Vagina (tissue), 2 donors: ENCODE results near the gene LACC1.

ENCODE experiments used
- CTCF ChIP-seq, 3 experiments: fragments of 450-650 bp in 2 of 3; fragments of 200-600 bp in 1 of 3; sonication (generic) in 1 of 3; IDR thresholded peaks; one replicate each; pipeline ENCODE4 v1.5.1; 2017 to 2019; ENCODE audit warnings: antibody characterized with exemption in 3 of 3, mild to moderate bottlenecking in 2 of 3, moderate library complexity in 2 of 3
- POLR2A ChIP-seq, 2 donors: fragments of 450-650 bp; IDR thresholded peaks; one replicate each; pipeline ENCODE4 v1.6.1; 2017; ENCODE audit warnings: antibody characterized with exemption in 2 of 2, mild to moderate bottlenecking in 2 of 2, moderate library complexity in 2 of 2

DNA sequence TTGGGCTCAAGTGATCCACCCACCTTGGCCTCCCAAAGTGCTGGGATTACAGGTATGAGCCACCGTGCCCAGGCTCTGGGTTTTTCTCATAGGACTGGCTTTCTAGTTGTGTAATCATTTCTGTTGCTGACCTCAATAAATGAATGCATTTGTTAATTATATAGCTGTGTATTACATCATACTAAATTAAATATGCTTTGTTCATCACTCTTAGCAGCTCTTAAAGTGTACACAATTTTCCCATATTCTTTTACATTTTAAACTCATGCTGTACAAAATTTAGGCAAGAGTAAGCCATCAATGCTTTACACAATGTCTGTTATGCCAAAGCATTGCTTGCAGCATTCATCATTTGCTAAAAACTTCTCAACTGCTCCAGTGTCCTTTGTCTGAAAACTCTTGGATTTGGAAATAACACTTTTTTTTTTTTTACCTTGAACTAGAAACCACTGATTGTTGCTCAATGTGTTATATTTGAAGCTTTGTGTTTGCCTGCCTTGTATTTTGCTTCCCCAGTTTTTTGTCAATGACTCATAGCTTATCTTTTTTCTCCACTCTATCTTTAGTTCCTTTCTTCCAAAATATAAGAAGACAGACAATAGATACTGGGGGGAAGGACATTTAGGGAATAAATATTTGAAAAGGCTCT is 31.6 kb upstream of the LACC1 start:
- TF ChIP-seq CTCF (IDR thresholded peaks at IDR 0.05) = no peak
- no peak for TF ChIP-seq POLR2A (IDR thresholded peaks at IDR 0.05)
